Ramos (cell line): ENCODE results near the gene TCAF1.

ENCODE experiments used
- in situ Hi-C: fragments of 300-500 bp; cut with MboI; formaldehyde crosslinking; loops from one replicate; pipeline ENCODE4 v1.14.3; 2022; ENCODE audit warnings: low sequenced_read_pairs; ENCODE audit not compliant: unreplicated experiment

The TCAF1 gene

GRCh38 chr7:143906895-143907294 is 4.9 kb upstream of the TCAF1 start:
- in situ Hi-C loops, result no loop called here

- in situ Hi-C loops, result no loop called here
Observed at GRCh38 chr7:143906151-143906550, 4.2 kb upstream of the TCAF1 start.

- in situ Hi-C loops, result no loop called here
Observed at GRCh38 chr7:143905509-143905908, 3.5 kb upstream of the TCAF1 start.

- in situ Hi-C loops, result no loop called here
Observed at GRCh38 chr7:143902332-143902899, 440 bp upstream of the TCAF1 start.

- in situ Hi-C loops, result no loop called here
Observed at GRCh38 chr7:143901332-143901667, 676 bp downstream of the TCAF1 start.

GRCh38 chr7:143900230-143900766 is 1.7 kb downstream of the TCAF1 start:
- in situ Hi-C loops, result no loop called here

GRCh38 chr7:143898810-143899209 is 3.2 kb downstream of the TCAF1 start:
- in situ Hi-C loops, result no loop called here

- in situ Hi-C loops, result no loop called here
Observed at GRCh38 chr7:143896667-143897066, 5.3 kb downstream of the TCAF1 start.

GRCh38 chr7:143892527-143893300 is 9.3 kb downstream of the TCAF1 start:
- in situ Hi-C loops, result no loop called here

GRCh38 chr7:143891457-143891856 is 10.5 kb downstream of the TCAF1 start:
- in situ Hi-C loops, result no loop called here

GRCh38 chr7:143890558-143890957 is 11.4 kb downstream of the TCAF1 start:
- in situ Hi-C loops, result no loop called here

GRCh38 chr7:143889068-143889467 is 12.9 kb downstream of the TCAF1 start:
- in situ Hi-C loops, result no loop called here

- in situ Hi-C loops, result no loop called here
Observed at GRCh38 chr7:143886826-143887477, 15.0 kb downstream of the TCAF1 start.

- in situ Hi-C loops, result no loop called here
Observed at GRCh38 chr7:143885951-143886350, 16.0 kb downstream of the TCAF1 start.

- in situ Hi-C loops, result no loop called here
Observed at GRCh38 chr7:143884969-143885559, 16.9 kb downstream of the TCAF1 start.

GRCh38 chr7:143884241-143884968 is 17.6 kb downstream of the TCAF1 start:
- in situ Hi-C loops, result no loop called here

- in situ Hi-C loops, result no loop called here
Observed at GRCh38 chr7:143882604-143883078, 19.3 kb downstream of the TCAF1 start.

GRCh38 chr7:143882020-143882603 is 19.9 kb downstream of the TCAF1 start:
- in situ Hi-C loops, result no loop called here

GRCh38 chr7:143878884-143879283 is 23.1 kb downstream of the TCAF1 start:
- in situ Hi-C loops, result no loop called here

GRCh38 chr7:143877098-143877497 is 24.9 kb downstream of the TCAF1 start:
- in situ Hi-C loops, result no loop called here
